ENCODE data around the gene TMEM131. TPM values are rescaled to one million over a fixed set of nuclear protein-coding genes. Genes with fewer than 3 reads are reported as not detected.

The TMEM131 gene
- total RNA-seq, 1 experiment from 2014 or later = 28.9 TPM

DNA sequence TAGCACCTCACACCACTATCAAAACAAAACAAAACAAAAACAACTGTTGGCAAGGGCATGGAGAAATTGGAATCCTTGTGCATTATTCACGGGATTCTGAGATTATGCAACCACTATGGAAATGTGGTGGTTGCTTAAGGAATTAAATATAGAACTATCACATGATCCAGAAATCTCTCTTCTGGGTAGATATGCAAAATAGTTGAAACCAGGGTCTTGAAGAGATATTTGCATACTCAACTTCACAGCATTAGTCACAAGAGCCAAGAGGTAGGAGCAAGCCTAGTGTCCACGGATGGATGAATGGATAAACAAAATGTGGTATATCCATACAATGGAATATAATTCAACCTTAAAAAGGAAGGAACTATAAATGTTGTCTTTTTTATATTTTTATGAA is 7.0 kb downstream of the TMEM131 start:
- no peak overlapping the region for H3K4me3 ChIP-seq (ENCODE audit: low read depth, low read length, poor library complexity, severe bottlenecking)
- POLR2A ChIA-PET (ENCODE audit: low non-redundant PET) = no interaction called here
- intact Hi-C loops (cut with micrococcal nuclease; ENCODE audit: unreplicated experiment) = no loop called here
- BruUV-seq (replicated peaks) = no TSS peak
- CTCF ChIA-PET = no interaction called here
- peaks cover 4% of the 10 kb centered on the region for H3K4me1 ChIP-seq (ENCODE audit: insufficient read depth, low read length, poor library complexity, severe bottlenecking)
- no peaks in the 10 kb centered on the region for H3K36me3 ChIP-seq (ENCODE audit: insufficient read depth, low read length, poor library complexity, severe bottlenecking)
- H3K27ac ChIP-seq (ENCODE audit: low read depth, low read length, poor library complexity, severe bottlenecking) = no peak overlapping the region
- no peak for TF ChIP-seq CTCF (conservative IDR thresholded peaks at IDR 0.05; ENCODE audit: low read depth, low read length)
- no peak for TF ChIP-seq EZH2 (IDR thresholded peaks at IDR 0.05; ENCODE audit: borderline replicate concordance, low read depth, low read length, poor library complexity, severe bottlenecking)
- H3K9me3 ChIP-seq (ENCODE audit: low read depth, low read length, poor library complexity, severe bottlenecking) = peaks cover 15% of the 10 kb centered on the region
- H3K27me3 ChIP-seq (replicated peaks; ENCODE audit: insufficient read depth, low read depth, low read length, poor library complexity) = no peaks in the 10 kb centered on the region
- DNase-seq (ENCODE audit: low spot score) = no peak

DNA sequence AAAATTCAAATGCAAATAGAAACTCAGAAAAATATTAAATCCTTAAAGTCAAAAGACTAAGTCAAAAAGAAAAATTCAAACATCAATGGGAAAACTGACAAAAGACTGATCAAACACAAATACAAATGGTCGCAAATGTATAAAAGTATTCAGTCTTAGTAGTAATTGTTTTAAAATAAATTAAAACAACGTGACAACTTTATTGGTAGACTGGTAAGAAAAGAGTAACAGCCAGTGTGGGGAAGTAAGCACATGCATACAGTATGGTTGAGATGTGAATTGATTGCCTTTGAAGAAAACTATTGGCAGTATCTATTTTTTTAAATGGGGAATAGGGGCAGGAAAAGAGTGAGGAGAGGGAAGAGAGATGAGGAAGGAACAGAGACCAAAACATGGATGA is 9.8 kb downstream of the TMEM131 start:
- ChIA-PET POLR2A (ENCODE audit: low non-redundant PET) (no interaction called here), CTCF (no interaction called here)
- H3K4me1 ChIP-seq (ENCODE audit: insufficient read depth, low read length, poor library complexity, severe bottlenecking) = no peaks in the 10 kb centered on the region
- no peaks in the 10 kb centered on the region for H3K27me3 ChIP-seq (replicated peaks; ENCODE audit: insufficient read depth, low read depth, low read length, poor library complexity)
- peaks cover 15% of the 10 kb centered on the region for H3K9me3 ChIP-seq (ENCODE audit: low read depth, low read length, poor library complexity, severe bottlenecking)
- TF ChIP-seq EZH2 (IDR thresholded peaks at IDR 0.05; ENCODE audit: borderline replicate concordance, low read depth, low read length, poor library complexity, severe bottlenecking) (no peak), CTCF (conservative IDR thresholded peaks at IDR 0.05; ENCODE audit: low read depth, low read length) (no peak)
- H3K36me3 ChIP-seq (ENCODE audit: insufficient read depth, low read length, poor library complexity, severe bottlenecking) = no peaks in the 10 kb centered on the region
- no peak for DNase-seq (ENCODE audit: low spot score)
- intact Hi-C loops (cut with micrococcal nuclease; ENCODE audit: unreplicated experiment) = no loop called here
- BruUV-seq (replicated peaks) = no TSS peak
- H3K27ac ChIP-seq (ENCODE audit: low read depth, low read length, poor library complexity, severe bottlenecking) = no peak overlapping the region
- H3K4me3 ChIP-seq (ENCODE audit: low read depth, low read length, poor library complexity, severe bottlenecking) = no peak overlapping the region

GRCh38 chr2:97983698-97984097 is 12.1 kb downstream of the TMEM131 start:
- no peak overlapping the region for H3K4me3 ChIP-seq (ENCODE audit: low read depth, low read length, poor library complexity, severe bottlenecking)
- DNase-seq (ENCODE audit: low spot score) = no peak
- intact Hi-C loops (cut with micrococcal nuclease; ENCODE audit: unreplicated experiment) = no loop called here
- no peaks in the 10 kb centered on the region for H3K36me3 ChIP-seq (ENCODE audit: insufficient read depth, low read length, poor library complexity, severe bottlenecking)
- no peaks in the 10 kb centered on the region for H3K4me1 ChIP-seq (ENCODE audit: insufficient read depth, low read length, poor library complexity, severe bottlenecking)
- H3K9me3 ChIP-seq (ENCODE audit: low read depth, low read length, poor library complexity, severe bottlenecking) = peaks cover 13% of the 10 kb centered on the region
- H3K27ac ChIP-seq (ENCODE audit: low read depth, low read length, poor library complexity, severe bottlenecking) = no peak overlapping the region
- TF ChIP-seq EZH2 (IDR thresholded peaks at IDR 0.05; ENCODE audit: borderline replicate concordance, low read depth, low read length, poor library complexity, severe bottlenecking) (no peak), CTCF (conservative IDR thresholded peaks at IDR 0.05; ENCODE audit: low read depth, low read length) (no peak)
- no TSS peak for BruUV-seq (replicated peaks)
- CTCF ChIA-PET = no interaction called here
- POLR2A ChIA-PET (ENCODE audit: low non-redundant PET) = no interaction called here
- no peaks in the 10 kb centered on the region for H3K27me3 ChIP-seq (replicated peaks; ENCODE audit: insufficient read depth, low read depth, low read length, poor library complexity)
